ENCODE data around the gene COMT.
A peak's percentile ranks its signal among the peaks of the same experiment; 100 is the strongest.

COMT gene

DNA sequence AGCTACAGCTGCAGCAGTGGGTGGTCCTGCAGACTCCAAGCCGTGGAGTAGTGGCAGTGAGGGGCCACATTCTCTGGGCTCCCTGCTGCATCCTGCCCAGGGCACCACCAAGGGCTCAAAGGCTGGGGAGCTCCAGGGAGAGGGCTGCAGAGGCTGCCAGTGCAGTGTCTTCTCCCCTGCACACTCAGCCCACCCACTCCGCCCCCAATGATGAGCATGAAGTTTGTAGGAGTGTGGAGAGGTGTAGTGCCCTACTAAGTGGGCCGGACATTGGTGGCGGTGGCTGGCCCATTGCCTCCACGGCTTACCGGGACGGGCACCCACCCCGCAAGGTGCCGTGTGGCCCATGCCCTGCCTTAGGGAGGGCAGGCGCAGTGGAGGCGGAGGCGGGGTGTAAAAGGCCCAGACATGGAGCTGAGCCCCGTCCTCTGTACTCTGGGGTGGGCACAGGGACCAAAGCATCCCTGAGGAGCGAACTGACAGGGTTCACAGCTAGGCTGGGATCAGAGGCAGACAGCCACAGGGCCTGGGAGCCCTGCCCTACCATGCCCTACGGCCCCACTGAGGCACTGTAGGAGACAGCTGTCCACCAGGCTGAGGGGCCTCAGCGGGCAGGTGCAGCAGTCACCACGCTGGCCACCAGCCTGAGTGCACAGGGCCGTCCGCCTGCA lies 56.1 kb downstream of the COMT start:
- no peak for FAIRE-seq

- FAIRE-seq, result no peak
These were observed 56.8 kb downstream of the COMT start for GRCh38 chr22:19998232-19998951.

DNA sequence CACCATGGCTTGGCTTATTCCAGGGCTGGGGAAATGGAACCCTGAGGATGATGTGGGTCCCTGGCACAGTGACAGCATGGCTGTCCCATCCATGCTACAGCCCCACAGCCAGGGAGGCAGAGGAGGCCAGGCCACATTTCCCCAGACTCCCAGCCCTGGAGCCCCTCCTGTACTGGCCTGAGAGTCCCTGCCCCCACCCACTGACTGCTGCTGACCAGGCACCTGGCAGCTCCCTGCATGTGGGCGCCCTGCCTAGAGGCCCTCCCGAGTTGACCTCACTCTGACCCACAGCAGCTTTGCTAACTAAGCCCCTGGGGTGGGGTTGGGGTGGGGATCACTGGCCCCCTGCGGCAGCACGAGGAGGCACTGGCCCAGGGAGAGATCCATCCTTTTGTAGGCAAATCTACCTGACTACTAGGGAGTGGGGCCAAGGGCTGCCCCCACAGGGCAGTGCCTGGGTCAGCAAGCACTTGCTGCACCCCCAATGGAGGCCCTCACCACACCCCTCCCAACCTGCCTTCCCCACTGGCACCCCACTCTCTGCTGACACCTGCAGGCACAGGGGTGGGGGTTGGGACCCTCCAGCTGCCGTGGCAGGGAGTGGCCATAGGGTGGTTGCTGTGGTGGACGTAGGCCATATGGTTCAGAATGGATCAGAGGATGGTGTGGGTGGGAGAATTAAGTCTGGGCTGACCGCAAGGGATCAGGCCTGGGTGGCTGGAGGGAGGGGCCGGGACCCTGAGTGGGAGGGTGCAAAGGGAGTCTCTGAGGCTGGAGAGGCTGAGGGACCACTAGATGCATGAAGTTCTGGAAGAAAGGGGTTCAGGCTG lies 57.6 kb downstream of the COMT start:
- no peak for FAIRE-seq

GRCh38 chr22:20000246-20001081 lies 58.9 kb downstream of the COMT start:
- FAIRE-seq, result no peak

DNA sequence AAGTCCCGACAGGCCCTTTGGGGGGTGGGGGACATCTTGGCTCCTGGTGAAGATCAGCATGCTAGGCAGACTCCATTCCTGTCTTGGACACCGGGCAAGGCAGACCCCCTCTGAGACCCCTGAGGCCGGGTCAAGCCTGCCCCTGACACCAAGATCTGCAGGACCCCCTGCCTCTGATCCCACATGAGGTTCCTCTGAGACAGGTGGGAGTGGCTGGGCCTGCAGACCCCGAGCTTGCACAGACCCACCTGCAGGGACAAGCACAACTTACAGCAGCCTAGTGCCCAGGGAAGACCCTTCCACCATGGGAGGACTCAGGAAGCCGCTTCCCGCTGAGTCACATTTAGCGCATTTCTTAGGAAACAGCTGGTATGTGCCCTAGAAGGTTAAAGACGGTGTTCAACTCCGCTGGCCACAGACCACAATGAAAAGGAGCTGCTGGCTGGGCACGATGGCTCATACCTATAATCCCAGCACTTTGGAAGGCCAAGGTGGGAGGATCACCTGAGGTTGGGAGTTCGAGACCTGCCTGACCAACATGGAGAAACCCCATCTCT lies 59.6 kb downstream of the COMT start:
- FAIRE-seq, result no peak

GRCh38 chr22:20002128-20002527 lies 60.6 kb downstream of the COMT start:
- no peak for FAIRE-seq

GRCh38 chr22:20002636-20003035 lies 61.1 kb downstream of the COMT start:
- FAIRE-seq, result peak; percentile 86

DNA sequence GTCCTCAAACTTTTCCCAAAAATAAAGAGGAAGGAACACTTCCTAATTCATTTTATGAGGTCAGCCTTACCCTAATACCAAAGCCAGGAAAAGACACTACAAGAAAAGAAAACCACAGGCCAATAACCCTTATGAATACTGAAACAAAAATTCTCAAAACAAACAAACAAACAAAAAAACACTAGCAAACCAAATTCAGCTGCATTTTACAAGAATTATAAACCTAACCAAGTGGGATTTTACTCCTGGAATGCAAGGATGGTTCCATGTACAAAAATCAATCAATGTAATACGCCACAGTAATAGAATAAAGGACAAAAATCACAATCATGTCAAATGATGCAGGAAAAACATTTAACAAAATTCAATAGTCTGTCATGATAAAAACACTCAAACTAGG lies 61.7 kb downstream of the COMT start:
- FAIRE-seq, result peak; percentile 75

- no peak for FAIRE-seq
These were observed 62.9 kb downstream of the COMT start for GRCh38 chr22:20004464-20004863.

DNA sequence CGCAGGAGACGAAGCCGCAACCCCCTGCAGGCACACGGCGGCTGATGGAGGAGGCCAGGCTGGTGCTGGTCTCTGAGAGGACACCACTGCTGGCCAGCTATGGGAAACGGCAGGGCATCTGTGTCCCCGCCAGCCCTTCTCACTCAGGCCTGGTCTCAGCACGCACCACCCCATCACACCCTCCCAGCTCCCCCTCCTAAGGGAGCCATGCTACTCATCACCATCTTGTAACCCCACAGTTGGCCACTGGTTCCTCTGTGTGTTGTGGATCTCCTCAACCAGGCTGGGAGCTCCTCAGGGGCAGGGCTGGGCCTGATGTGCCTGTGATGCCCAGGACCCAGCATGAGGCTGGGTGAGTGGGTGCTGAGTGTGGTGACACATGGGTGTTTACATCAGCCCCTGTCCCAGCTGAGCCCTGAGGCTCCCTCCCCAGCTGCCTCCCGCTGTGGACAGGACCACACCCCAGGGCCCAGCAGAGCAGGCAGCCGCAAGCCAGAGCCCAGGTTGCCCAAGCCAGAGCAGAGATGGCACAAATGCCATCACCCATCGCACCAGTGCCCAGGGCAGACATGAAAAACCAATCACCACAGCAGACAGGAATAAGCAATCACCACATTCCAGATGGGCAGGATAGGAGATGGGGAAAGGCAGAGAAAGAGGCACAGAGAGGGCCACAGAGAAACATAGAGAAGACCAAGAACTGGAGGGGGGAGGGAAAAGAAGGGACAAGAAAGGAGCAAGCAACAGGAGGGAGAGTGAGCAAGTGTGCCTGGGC lies 66.8 kb downstream of the COMT start:
- no peak for FAIRE-seq

DNA sequence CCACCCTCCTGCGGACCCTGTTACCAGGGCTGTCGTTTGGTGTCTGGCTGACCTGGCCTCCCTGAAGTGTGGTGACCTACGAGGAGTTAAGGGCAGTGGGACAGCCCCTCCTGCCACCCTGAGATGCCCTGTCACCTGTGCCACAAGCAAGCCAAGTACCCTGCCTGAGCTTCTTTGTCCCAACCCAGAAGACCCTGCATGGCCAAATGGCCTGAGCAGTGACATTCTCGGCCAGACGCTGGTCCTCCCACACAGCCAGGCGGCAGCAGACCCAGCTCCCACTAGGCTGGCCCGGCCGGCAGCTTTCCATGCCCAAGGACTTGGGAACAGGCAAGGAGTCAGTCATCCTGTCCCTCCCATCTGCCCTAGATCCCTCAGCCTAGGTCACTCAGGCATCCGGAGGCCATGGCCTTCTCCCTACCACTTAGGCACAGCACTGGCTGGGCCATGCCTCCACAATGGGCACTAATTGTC lies 67.5 kb downstream of the COMT start:
- no peak for FAIRE-seq

GRCh38 chr22:20009582-20010306 lies 68.2 kb downstream of the COMT start:
- FAIRE-seq, result no peak

GRCh38 chr22:20010307-20011122 lies 68.9 kb downstream of the COMT start:
- FAIRE-seq, result no peak

DNA sequence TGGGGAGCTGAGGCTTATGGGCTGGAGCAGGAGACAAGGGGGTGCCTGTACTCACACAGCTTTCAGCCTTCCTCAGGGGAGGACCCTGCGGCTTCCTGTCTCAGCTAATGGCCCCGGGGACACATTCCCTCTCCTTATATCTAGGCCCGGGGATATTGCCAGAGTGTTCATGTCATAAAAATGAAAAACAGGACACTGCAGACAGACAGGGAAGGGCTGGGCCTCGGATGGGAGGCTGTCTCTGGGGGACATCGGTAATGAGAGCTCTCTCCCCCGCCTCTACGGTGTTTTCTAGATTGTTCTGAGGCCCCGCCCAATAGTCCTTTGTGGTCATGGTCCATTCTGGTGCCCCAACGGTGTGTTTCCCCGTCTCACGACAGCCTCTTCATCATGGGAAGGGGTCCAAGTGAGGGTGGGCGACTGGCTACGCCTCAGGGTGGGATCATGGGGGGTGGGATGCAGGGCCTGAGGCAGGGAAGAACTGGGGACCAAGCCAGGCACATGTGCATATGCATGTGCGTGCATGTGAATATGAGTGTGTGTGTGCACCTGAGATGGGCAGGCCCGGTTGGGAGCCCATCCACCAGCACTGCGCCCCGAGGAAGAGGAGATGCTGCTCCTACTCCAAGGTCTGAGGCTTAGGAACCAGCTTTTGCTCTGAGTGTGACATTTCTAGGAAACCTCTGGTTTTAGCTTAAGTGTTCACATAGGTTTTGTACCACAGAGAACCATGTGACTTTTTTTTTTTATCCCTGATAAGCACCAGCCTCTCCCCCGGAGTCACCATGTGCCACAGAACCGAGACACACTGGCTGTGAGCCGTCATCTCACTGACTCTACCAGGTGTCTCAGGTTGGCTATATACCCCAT lies 69.8 kb downstream of the COMT start:
- FAIRE-seq, result no peak

- no peak for FAIRE-seq
These were observed 70.6 kb downstream of the COMT start for GRCh38 chr22:20011993-20012740.

DNA sequence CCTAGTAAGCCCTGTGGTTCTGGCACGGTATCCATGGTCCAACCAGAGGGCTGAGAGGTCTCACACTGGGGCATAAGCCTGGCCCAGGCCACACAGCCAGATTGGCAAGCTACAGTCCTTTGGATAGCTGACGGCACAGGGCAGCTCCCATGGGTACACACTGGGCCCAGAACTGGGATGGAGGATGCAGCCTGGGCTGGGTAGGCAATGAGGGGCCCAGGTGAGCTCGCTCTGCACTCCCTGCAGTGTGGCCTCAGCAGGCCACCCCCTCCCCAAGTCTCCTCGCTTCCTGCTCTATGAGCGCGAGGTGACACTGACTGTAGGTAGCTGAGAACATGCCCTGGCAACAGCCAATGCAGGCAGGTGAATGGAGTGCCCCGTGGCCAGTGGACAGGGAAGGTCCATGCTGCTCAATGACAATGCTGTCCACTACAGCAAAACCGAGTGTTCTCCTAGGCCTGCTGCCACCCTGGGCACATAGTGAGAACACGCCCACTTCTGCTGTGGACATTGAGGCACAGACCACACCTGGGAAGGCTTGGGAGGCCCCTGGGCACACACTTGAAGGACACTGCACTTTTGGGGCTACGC lies 71.3 kb downstream of the COMT start:
- no peak for FAIRE-seq

- FAIRE-seq, result no peak
These were observed 71.9 kb downstream of the COMT start for GRCh38 chr22:20013382-20013871.
